Osteocyte (in vitro differentiated cells): Measurements from ENCODE around the gene CIT. TPM values are rescaled to one million over a fixed set of nuclear protein-coding genes. Genes with fewer than 3 reads are reported as not detected.
A peak's percentile ranks its signal among the peaks of the same experiment; 100 is the strongest.

Experiments
- DNase-seq: peaks from one replicate; pipeline ENCODE4 v3.0.0; 2021; ENCODE audit warnings: mixed read lengths; ENCODE audit not compliant: unreplicated experiment; ENCODE audit errors: extremely low spot score
- H3K27ac Mint-ChIP-seq: one replicate; pipeline ENCODE4 v1.8.0; 2021; ENCODE audit warnings: mild to moderate bottlenecking, mixed read lengths; ENCODE audit not compliant: unreplicated experiment
- H3K27me3 Mint-ChIP-seq: one replicate; pipeline ENCODE4 v1.8.0; 2021; ENCODE audit warnings: mixed read lengths; ENCODE audit not compliant: unreplicated experiment
- H3K36me3 Mint-ChIP-seq: one replicate; pipeline ENCODE4 v1.8.0; 2021; ENCODE audit warnings: mixed read lengths; ENCODE audit not compliant: unreplicated experiment
- H3K4me1 Mint-ChIP-seq: one replicate; pipeline ENCODE4 v1.8.0; 2021; ENCODE audit warnings: mixed read lengths; ENCODE audit not compliant: unreplicated experiment
- H3K4me3 Mint-ChIP-seq: one replicate; pipeline ENCODE4 v1.8.0; 2021; ENCODE audit warnings: mild to moderate bottlenecking, moderate library complexity, mixed read lengths; ENCODE audit not compliant: unreplicated experiment
- H3K9me3 Mint-ChIP-seq: one replicate; pipeline ENCODE4 v1.8.0; 2021; ENCODE audit warnings: mixed read lengths; ENCODE audit not compliant: unreplicated experiment
- CTCF ChIP-seq: fragments of 200-600 bp; sonication (generic); IDR thresholded peaks from 2 replicates; pipeline ENCODE4 v1.5.0; 2021; ENCODE audit warnings: antibody characterized with exemption, mild to moderate bottlenecking, moderate library complexity
- total RNA-seq: library from RNA; stranded (reverse); gene quantifications from 2 replicates; pipeline ENCODE4 v1.2.1, GENCODE V29; 2021

The CIT gene
- total RNA-seq, 1 donor from 2014 or later: 10.2 TPM

DNA sequence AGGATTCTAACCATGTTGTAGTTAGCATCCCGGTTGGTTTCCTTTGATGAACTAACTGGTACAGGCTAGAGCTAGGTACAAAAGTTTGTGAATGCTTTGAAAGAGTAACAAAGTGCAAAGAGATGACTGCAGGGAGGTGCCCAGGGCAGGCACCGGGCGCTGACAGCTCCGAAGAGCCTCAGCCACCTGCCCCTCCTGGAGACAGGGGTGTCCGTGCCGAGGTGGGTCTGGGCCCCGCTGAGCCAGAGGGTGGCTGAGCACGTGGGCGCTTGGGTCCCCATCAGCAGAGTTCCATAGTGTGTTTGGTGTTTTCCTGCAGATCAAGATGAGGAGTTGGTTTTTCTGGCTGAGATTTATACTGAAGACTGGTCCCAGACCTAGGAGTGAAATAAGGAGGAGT lies 189.2 kb downstream of the CIT start:
- Mint-ChIP-seq H3K9me3 (no peaks in the 10 kb centered on the region), H3K4me3 (no peak overlapping the region), H3K27ac (no peak overlapping the region), H3K4me1 (peaks cover 32% of the 10 kb centered on the region), H3K36me3 (peaks cover 4% of the 10 kb centered on the region), H3K27me3 (no peaks in the 10 kb centered on the region)
- TF ChIP-seq CTCF: no peak
- DNase-seq: no peak

GRCh38 chr12:119687406-119687805 lies 189.7 kb downstream of the CIT start:
- no peaks in the 10 kb centered on the region for H3K27me3 Mint-ChIP-seq
- no peak for TF ChIP-seq CTCF
- H3K4me3 Mint-ChIP-seq: no peak overlapping the region
- peaks cover 4% of the 10 kb centered on the region for H3K36me3 Mint-ChIP-seq
- DNase-seq: no peak
- peaks cover 34% of the 10 kb centered on the region for H3K4me1 Mint-ChIP-seq
- no peak overlapping the region for H3K27ac Mint-ChIP-seq
- H3K9me3 Mint-ChIP-seq: no peaks in the 10 kb centered on the region

GRCh38 chr12:119686776-119687175 lies 190.3 kb downstream of the CIT start:
- Mint-ChIP-seq H3K36me3 (peaks cover 7% of the 10 kb centered on the region), H3K9me3 (no peaks in the 10 kb centered on the region), H3K4me1 (peaks cover 36% of the 10 kb centered on the region), H3K4me3 (no peak overlapping the region), H3K27ac (no peak overlapping the region), H3K27me3 (no peaks in the 10 kb centered on the region)
- no peak for TF ChIP-seq CTCF
- DNase-seq: no peak

GRCh38 chr12:119686355-119686754 lies 190.8 kb downstream of the CIT start:
- no peaks in the 10 kb centered on the region for H3K9me3 Mint-ChIP-seq
- no peak for DNase-seq
- H3K4me1 Mint-ChIP-seq: peaks cover 36% of the 10 kb centered on the region
- no peak for TF ChIP-seq CTCF
- no peak overlapping the region for H3K4me3 Mint-ChIP-seq
- no peak overlapping the region for H3K27ac Mint-ChIP-seq
- no peaks in the 10 kb centered on the region for H3K27me3 Mint-ChIP-seq
- H3K36me3 Mint-ChIP-seq: peaks cover 7% of the 10 kb centered on the region

DNA sequence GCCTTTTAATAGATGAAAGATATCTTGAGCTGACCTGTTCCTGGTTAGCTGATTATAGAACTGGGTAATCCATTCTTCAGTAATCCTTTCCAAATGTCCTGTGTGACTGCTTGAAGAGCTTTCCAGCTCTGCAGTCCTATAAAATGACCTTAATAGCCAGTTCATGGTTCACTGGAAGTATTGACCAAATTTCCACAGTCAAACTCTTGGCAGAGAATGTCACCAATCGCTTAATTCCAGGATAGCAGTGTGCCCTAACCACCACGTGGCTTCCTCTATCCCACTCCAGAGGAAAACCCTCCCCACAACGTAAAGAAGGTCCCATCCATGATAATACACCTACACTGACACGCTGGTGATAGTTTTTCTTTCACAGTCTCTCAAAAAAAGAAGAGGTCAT lies 191.7 kb downstream of the CIT start:
- H3K4me3 Mint-ChIP-seq: no peak overlapping the region
- H3K27ac Mint-ChIP-seq: peak overlapping the region; percentile 87
- no peaks in the 10 kb centered on the region for H3K9me3 Mint-ChIP-seq
- DNase-seq: no peak
- H3K4me1 Mint-ChIP-seq: peaks cover 36% of the 10 kb centered on the region
- no peak for TF ChIP-seq CTCF
- H3K27me3 Mint-ChIP-seq: no peaks in the 10 kb centered on the region
- peaks cover 11% of the 10 kb centered on the region for H3K36me3 Mint-ChIP-seq
